ENCODE data around the gene NRXN3. TPM values are rescaled to one million over a fixed set of nuclear protein-coding genes. Genes with fewer than 3 reads are reported as not detected.

NRXN3 gene
- total RNA-seq, 1 experiment from 2014 or later: not detected

GRCh38 chr14:78947681-78948080 lies 777.5 kb downstream of the NRXN3 start:
- H3K4me3 ChIP-seq: no peak overlapping the region
- POLR2A ChIA-PET (ENCODE audit: unreplicated experiment): no interaction called here
- no peak for TF ChIP-seq EZH2 (IDR thresholded peaks at IDR 0.05; ENCODE audit: low read depth)
- TF ChIP-seq CTCF (conservative IDR thresholded peaks at IDR 0.05): no peak
- no peaks in the 10 kb centered on the region for H4K20me1 ChIP-seq (ENCODE audit: insufficient read depth)
- peaks cover 11% of the 10 kb centered on the region; the same call in 1 of the 2 replicates for H3K27me3 ChIP-seq (ENCODE audit: insufficient read depth, low read depth)
- BruUV-seq (replicated peaks): no TSS peak
- DNase-seq: no peak
- CTCF ChIA-PET: interaction anchor here (0.7 kb wide), 2 partner anchors 14 to 684 kb away, joined by 10 to 15 read pairs; no protein-coding TSS in a partner anchor
- no peak overlapping the region for H3K27ac ChIP-seq
- no peaks in the 10 kb centered on the region for H3K79me2 ChIP-seq (ENCODE audit: low read depth)
- no peak overlapping the region for H2AFZ ChIP-seq
- H3F3A ChIP-seq (ENCODE audit: insufficient read depth, low read depth): no peaks in the 10 kb centered on the region
- H3K4me2 ChIP-seq: no peak overlapping the region
- no peaks in the 10 kb centered on the region for H3K36me3 ChIP-seq (ENCODE audit: low read depth)
- H3K9me3 ChIP-seq (ENCODE audit: insufficient read depth, low read depth): no peaks in the 10 kb centered on the region
- intact Hi-C loops (cut with micrococcal nuclease; ENCODE audit: unreplicated experiment): no loop called here
- H3K9me2 ChIP-seq (ENCODE audit: insufficient read depth): no peaks in the 10 kb centered on the region
- H3K4me1 ChIP-seq (replicated peaks; ENCODE audit: insufficient read depth): peaks cover 8% of the 10 kb centered on the region

GRCh38 chr14:78950649-78951048 lies 780.5 kb downstream of the NRXN3 start:
- Histone ChIP-seq H3K36me3 (ENCODE audit: low read depth) (no peaks in the 10 kb centered on the region), H4K20me1 (ENCODE audit: insufficient read depth) (no peaks in the 10 kb centered on the region), H3K4me1 (replicated peaks; ENCODE audit: insufficient read depth) (peaks cover 8% of the 10 kb centered on the region), H3K4me2 (peak overlapping the region; percentile 7; the same call in 1 of the 2 replicates), H3F3A (ENCODE audit: insufficient read depth, low read depth) (no peaks in the 10 kb centered on the region), H2AFZ (no peak overlapping the region), H3K9me3 (ENCODE audit: insufficient read depth, low read depth) (no peaks in the 10 kb centered on the region), H3K27ac (no peak overlapping the region), H3K4me3 (no peak overlapping the region), H3K79me2 (ENCODE audit: low read depth) (no peaks in the 10 kb centered on the region), H3K9me2 (ENCODE audit: insufficient read depth) (no peaks in the 10 kb centered on the region), H3K27me3 (ENCODE audit: insufficient read depth, low read depth) (0 out of 2 replicates have a peak, but pooled peaks cover 5% of the 10 kb centered on the region)
- intact Hi-C loops (cut with micrococcal nuclease; ENCODE audit: unreplicated experiment): no loop called here
- DNase-seq: peak in 1 of 2 experiments; percentile 61
- POLR2A ChIA-PET (ENCODE audit: unreplicated experiment): interaction anchor here (0.7 to 1.0 kb wide), 2 partner anchors 58 to 98 kb away, joined by 5 to 7 read pairs; no protein-coding TSS in a partner anchor
- TF ChIP-seq CTCF (conservative IDR thresholded peaks at IDR 0.05) (no peak), EZH2 (IDR thresholded peaks at IDR 0.05; ENCODE audit: low read depth) (no peak)
- no TSS peak for BruUV-seq (replicated peaks)
- CTCF ChIA-PET: interaction anchor here (1.1 kb wide), 1 partner anchor 8 kb away, joined by 3 read pairs; no protein-coding TSS in a partner anchor

GRCh38 chr14:78951602-78952001 lies 781.4 kb downstream of the NRXN3 start:
- no peaks in the 10 kb centered on the region for H3K36me3 ChIP-seq (ENCODE audit: low read depth)
- no peak overlapping the region for H3K4me3 ChIP-seq
- no peak overlapping the region for H2AFZ ChIP-seq
- CTCF ChIA-PET: interaction anchor here (1.1 kb wide), 1 partner anchor 7 kb away, joined by 3 read pairs; no protein-coding TSS in a partner anchor
- H3K4me2 ChIP-seq: no peak overlapping the region
- H3K9me2 ChIP-seq (ENCODE audit: insufficient read depth): no peaks in the 10 kb centered on the region
- no peak overlapping the region for H3K27ac ChIP-seq
- intact Hi-C loops (cut with micrococcal nuclease; ENCODE audit: unreplicated experiment): no loop called here
- POLR2A ChIA-PET (ENCODE audit: unreplicated experiment): no interaction called here
- peaks cover 8% of the 10 kb centered on the region for H3K4me1 ChIP-seq (replicated peaks; ENCODE audit: insufficient read depth)
- no peaks in the 10 kb centered on the region for H3K27me3 ChIP-seq (ENCODE audit: insufficient read depth, low read depth)
- TF ChIP-seq CTCF (conservative IDR thresholded peaks at IDR 0.05) (no peak), EZH2 (IDR thresholded peaks at IDR 0.05; ENCODE audit: low read depth) (no peak)
- no peaks in the 10 kb centered on the region for H3K9me3 ChIP-seq (ENCODE audit: insufficient read depth, low read depth)
- H3K79me2 ChIP-seq (ENCODE audit: low read depth): no peaks in the 10 kb centered on the region
- no TSS peak for BruUV-seq (replicated peaks)
- H4K20me1 ChIP-seq (ENCODE audit: insufficient read depth): no peaks in the 10 kb centered on the region
- H3F3A ChIP-seq (ENCODE audit: insufficient read depth, low read depth): no peaks in the 10 kb centered on the region
- DNase-seq: no peak

All from PC-9 (cell line).